HepG2 (cell line): ENCODE data around the gene GSKIP. TPM values are rescaled to one million over a fixed set of nuclear protein-coding genes. Genes with fewer than 3 reads are reported as not detected.

ENCODE experiments used
- ATAC-seq: fragments of 200-7000 bp; cut with Tn5 transposase; 3 replicates; pipeline ENCODE4 v1.9.1; 2020; ENCODE audit warnings: mild to moderate bottlenecking, moderate library complexity
- BruUV-seq: library from RNA; stranded (reverse); fragments of 400-500 nt; replicated peaks from 2 replicates; lab custom pipeline; 2021; lab: Mats Ljungman, UMichigan
- CTCF ChIA-PET: fragments of 300-600 bp; formaldehyde crosslinking; extraction: SDS; loops from one replicate; lab custom pipeline; 2021; ENCODE audit warnings: low total read pairs, inconsistent platforms, low intra/inter-chr PET ratio; lab: Yijun Ruan, JAX
- POLR2A ChIA-PET: fragments of 350-600 bp; sonication (Branson Sonifier 250); formaldehyde crosslinking; loops from one replicate; lab custom pipeline; 2020; ENCODE audit warnings: antibody characterized with exemption, inconsistent platforms; lab: Yijun Ruan, JAX
- DNase-seq: peaks from one replicate; pipeline ENCODE4 v3.0.0-alpha.2; 2015; ENCODE audit warnings: low spot score
- FAIRE-seq: peaks from 3 replicates; lab custom pipeline; 2011; peaks lifted over from hg19 to GRCh38; lab: Jason Lieb, UNC
- H2AFZ ChIP-seq: one replicate; pipeline ENCODE4 v1.6.1; 2011; ENCODE audit warnings: low read length, inconsistent platforms
- H3K27ac ChIP-seq: fragments of 300-600 bp; 3 replicates; pipeline ENCODE4 v1.8.0; 2011; ENCODE audit warnings: mixed run types, mild to moderate bottlenecking, mixed read lengths, low read length, inconsistent platforms; ENCODE audit not compliant: insufficient read depth; ENCODE audit errors: extremely low read length
- H3K27me3 ChIP-seq, 2 experiments: fragments of 200-600 bp in 1 of 2; 2 replicates in 1 of 2; 3 replicates in 1 of 2; pipeline versions ENCODE4 v1.6.0 to v1.8.0; 2011; ENCODE audit warnings: low read length in 2 of 2, mild to moderate bottlenecking in 2 of 2, moderate library complexity in 2 of 2, inconsistent platforms in 1 of 2; ENCODE audit not compliant: insufficient read depth in 2 of 2, control insufficient read depth in 1 of 2
- H3K36me3 ChIP-seq, 2 experiments: fragments of 200-600 bp in 1 of 2; replicated peaks in 1 of 2; 2 replicates in 1 of 2; 3 replicates in 1 of 2; pipeline versions ENCODE4 v1.5.1 to v1.8.0; 2011; ENCODE audit warnings: low read length in 2 of 2, inconsistent platforms in 1 of 2; ENCODE audit not compliant: insufficient read depth in 2 of 2, control insufficient read depth in 1 of 2
- H3K4me1 ChIP-seq: 2 replicates; pipeline ENCODE4 v1.5.1; 2012; ENCODE audit warnings: low read length, inconsistent platforms; ENCODE audit not compliant: insufficient read depth
- H3K4me2 ChIP-seq: 2 replicates; pipeline ENCODE4 v1.6.0; 2011; ENCODE audit warnings: low read depth, low read length, inconsistent platforms
- H3K4me3 ChIP-seq, 3 experiments: fragments of 200-600 bp in 1 of 3; sonication (generic), shearing (Covaris generic) in 1 of 3; replicated peaks in 1 of 3; 2 replicates each; pipeline ENCODE4 v1.5.1; 2011 to 2016; ENCODE audit warnings: low read length in 3 of 3, inconsistent platforms in 2 of 3, low read depth in 2 of 3, mild to moderate bottlenecking in 2 of 3, control low read depth in 1 of 3, mixed read lengths in 1 of 3; ENCODE audit not compliant: insufficient read depth in 1 of 3
- H3K79me2 ChIP-seq: one replicate; pipeline ENCODE4 v1.6.1; 2011; ENCODE audit warnings: low read length, inconsistent platforms; ENCODE audit not compliant: insufficient read depth
- H3K9ac ChIP-seq: 2 replicates; pipeline ENCODE4 v1.6.0; 2011; ENCODE audit warnings: mild to moderate bottlenecking, low read depth, low read length, inconsistent platforms; ENCODE audit not compliant: insufficient read depth
- H3K9me3 ChIP-seq: 2 replicates; pipeline ENCODE4 v1.5.1; 2012; ENCODE audit warnings: mild to moderate bottlenecking, low read length
- H4K20me1 ChIP-seq: 2 replicates; pipeline ENCODE4 v1.6.0; 2011; ENCODE audit warnings: inconsistent platforms, mild to moderate bottlenecking, low read length, moderate library complexity; ENCODE audit not compliant: insufficient read depth
- MED13 ChIP-seq: sonication (generic); formaldehyde crosslinking; IDR thresholded peaks from 2 replicates; pipeline ENCODE4 v1.5.0; 2020; ENCODE audit warnings: missing genetic modification reagents
- MTA1 ChIP-seq: sonication (generic); formaldehyde crosslinking; IDR thresholded peaks from 2 replicates; pipeline ENCODE4 v1.4.0; 2020; ENCODE audit warnings: missing genetic modification reagents, mild to moderate bottlenecking, borderline replicate concordance
- SIN3A ChIP-seq: IDR thresholded peaks from 2 replicates; pipeline ENCODE4 v1.6.1; 2011; ENCODE audit warnings: low read depth, mild to moderate bottlenecking, control low read depth, low read length, borderline replicate concordance
- WGBS: methylation state at CpG from one replicate; pipeline ENCODE4 v1.1.6; 2017; ENCODE audit warnings: low lambda C conversion rate; 5-methylcytosine and 5-hydroxymethylcytosine counted together
- in situ Hi-C: cut with HindIII; loops from 2 replicates; pipeline ENCODE4 v1.10.0; 2017; ENCODE audit warnings: low pct_unique_long_range_greater_than_20kb; ENCODE audit not compliant: extremely low pct_ligation_motif_present
- intact Hi-C: fragments of 100-400 bp; cut with micrococcal nuclease; formaldehyde crosslinking; loops from one replicate; pipeline ENCODE4 v1.10.0; 2022; ENCODE audit not compliant: unreplicated experiment
- polyA plus RNA-seq, 8 experiments: library from polyadenylated mRNA; depleted of rRNA in 3 of 8; stranded (reverse) in 7 of 8; unstranded in 1 of 8; fragments of >200 nt; fragmentation: Illumina TruSeq in 4 of 8; extraction: Trizol in 4 of 8; gene quantifications; 2 replicates each; pipeline versions ENCODE4 v1.2.1 to v1.2.3, GENCODE V29; 2011 to 2016; ENCODE audit warnings: low read depth in 4 of 8, missing spikeins in 1 of 8, mixed read lengths in 1 of 8; ENCODE audit not compliant: insufficient read depth in 1 of 8
- total RNA-seq, 5 experiments: library from RNA; depleted of rRNA; stranded (reverse); fragments of >200 nt; fragmentation: Illumina TruSeq; extraction: Trizol; gene quantifications; 2 replicates each; pipeline ENCODE4 v1.2.3, GENCODE V29; 2016; ENCODE audit warnings: low read depth in 1 of 5
- TF ChIP-seq, protein P1 (sequence below): sonication (generic); IDR thresholded peaks from 2 replicates; pipeline ENCODE4 v1.6.1; 2016; ENCODE audit warnings: low read depth, borderline replicate concordance
- TF ChIP-seq, protein P2 (sequence below), 2 experiments: sonication (generic) in 1 of 2; formaldehyde crosslinking in 1 of 2; IDR thresholded peaks; 2 replicates each; pipeline versions ENCODE4 v1.5.1 to v1.6.1; 2011 to 2020; ENCODE audit warnings: borderline replicate concordance in 1 of 2, low read depth in 1 of 2, low read length in 1 of 2, mild to moderate bottlenecking in 1 of 2, missing genetic modification reagents in 1 of 2, moderate library complexity in 1 of 2

GSKIP gene
- total and polyA plus RNA-seq, 2 of the 13 experiments (the other 11 are each of a cell fraction or from before 2014, with no cell fraction given), result 12.5 to 27.3 TPM

DNA sequence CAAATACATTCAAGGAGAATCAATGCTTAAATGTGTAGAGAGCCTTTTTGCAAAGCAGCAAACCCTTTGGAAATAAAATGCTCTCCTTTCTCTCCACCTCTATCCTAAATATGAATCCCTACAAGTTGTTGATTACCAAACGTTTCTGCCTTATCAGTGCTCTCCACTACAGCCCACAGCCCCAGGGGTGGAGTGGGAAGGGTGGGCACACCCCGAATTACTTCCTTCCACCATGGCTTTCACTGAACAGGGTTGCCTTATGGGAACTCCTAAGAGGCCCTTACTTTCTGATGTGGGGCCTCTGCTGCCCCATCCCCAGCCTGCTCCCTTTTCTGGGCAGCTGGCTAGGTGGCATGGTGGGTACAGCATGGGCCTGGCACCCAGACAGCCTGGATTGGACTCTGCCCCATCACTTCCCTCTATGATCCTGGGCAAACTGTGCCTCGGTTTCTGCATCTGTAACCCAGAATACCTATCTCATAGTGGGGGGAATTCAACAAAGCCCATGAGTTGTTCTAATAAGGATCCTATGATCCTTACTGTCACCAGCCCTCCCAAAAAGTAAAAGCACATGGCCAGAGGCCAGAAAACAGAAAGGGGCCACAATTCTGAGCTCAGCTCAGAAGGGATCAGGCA, 44.7 kb downstream of the GSKIP start:
- ChIA-PET CTCF (no interaction called here), POLR2A (no interaction called here)
- ATAC-seq (no peak), FAIRE-seq (no peak), DNase-seq (no peak)
- in situ Hi-C loops, result no loop called here
- Histone ChIP-seq H3K9me3 (no peaks in the 10 kb centered on the region), H3K27ac (no peak overlapping the region), H3K79me2 (no peaks in the 10 kb centered on the region), H3K4me2 (no peak overlapping the region), H3K4me3 (no peak overlapping the region), H3K36me3 (no peaks in the 10 kb centered on the region), H4K20me1 (no peaks in the 10 kb centered on the region), H3K9ac (no peak overlapping the region), H3K27me3 (no peaks in the 10 kb centered on the region; a peak in 1 of 5 replicates), H3K4me1 (peaks cover 24% of the 10 kb centered on the region), H2AFZ (no peak overlapping the region)
- intact Hi-C loops, result no loop called here
- TF ChIP-seq SIN3A, result no peak
- TF ChIP-seq, protein P1, sequence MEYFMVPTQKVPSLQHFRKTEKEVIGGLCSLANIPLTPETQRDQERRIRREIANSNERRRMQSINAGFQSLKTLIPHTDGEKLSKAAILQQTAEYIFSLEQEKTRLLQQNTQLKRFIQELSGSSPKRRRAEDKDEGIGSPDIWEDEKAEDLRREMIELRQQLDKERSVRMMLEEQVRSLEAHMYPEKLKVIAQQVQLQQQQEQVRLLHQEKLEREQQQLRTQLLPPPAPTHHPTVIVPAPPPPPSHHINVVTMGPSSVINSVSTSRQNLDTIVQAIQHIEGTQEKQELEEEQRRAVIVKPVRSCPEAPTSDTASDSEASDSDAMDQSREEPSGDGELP, result no peak
- TF ChIP-seq MTA1 (CRISPR knock-in tag), result no peak
- TF ChIP-seq, protein P2, sequence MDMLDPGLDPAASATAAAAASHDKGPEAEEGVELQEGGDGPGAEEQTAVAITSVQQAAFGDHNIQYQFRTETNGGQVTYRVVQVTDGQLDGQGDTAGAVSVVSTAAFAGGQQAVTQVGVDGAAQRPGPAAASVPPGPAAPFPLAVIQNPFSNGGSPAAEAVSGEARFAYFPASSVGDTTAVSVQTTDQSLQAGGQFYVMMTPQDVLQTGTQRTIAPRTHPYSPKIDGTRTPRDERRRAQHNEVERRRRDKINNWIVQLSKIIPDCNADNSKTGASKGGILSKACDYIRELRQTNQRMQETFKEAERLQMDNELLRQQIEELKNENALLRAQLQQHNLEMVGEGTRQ (IDR thresholded peaks at IDR 0.05; ENCODE audit: low read depth, low read length), result no peak
- TF ChIP-seq, protein P2 (CRISPR knock-in tag; IDR thresholded peaks at IDR 0.05; ENCODE audit: borderline replicate concordance), result no peak
- no peak for TF ChIP-seq MED13
- BruUV-seq, result no TSS peak
- WGBS, result 26% methylated on average over 3 of the region's 3 CpGs
